ENCODE results near the gene RAB6D. TPM values are rescaled to one million over a fixed set of nuclear protein-coding genes. Genes with fewer than 3 reads are reported as not detected.
"Not testable (repeated sequence)": the region's sequence is repeated elsewhere in the genome, so short reads cannot be mapped to it uniquely, and the experiment has no call there.

Gene RAB6D
- 1 to 10 TPM; 2.0 to 2.3 (median 2.0) TPM for polyA plus RNA-seq (ENCODE audit: insufficient read length in 3 of 3)

DNA sequence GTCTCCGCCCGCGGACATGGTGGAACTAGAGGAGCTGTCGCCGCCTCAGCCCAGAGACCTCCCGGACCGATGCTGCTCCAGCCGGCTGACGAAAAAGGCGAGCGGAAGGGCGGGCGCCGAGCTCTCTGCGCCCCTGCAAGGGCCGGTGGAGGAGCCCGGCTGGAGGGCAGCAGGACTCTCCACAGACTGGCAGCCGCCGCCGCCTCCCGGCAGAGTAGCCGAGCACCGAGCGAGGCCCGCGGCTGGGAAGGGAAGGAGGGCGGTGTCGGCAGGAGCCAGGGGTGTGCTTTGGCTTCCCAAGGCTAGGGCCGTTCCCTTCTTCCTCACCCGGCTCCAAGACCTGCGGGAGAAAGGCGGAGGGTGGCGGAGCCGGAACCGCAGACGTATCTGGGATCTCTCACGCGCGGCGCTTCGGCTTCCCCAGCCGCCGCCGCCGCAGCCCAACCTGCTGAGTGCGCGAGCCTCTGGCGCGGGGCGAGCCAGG, at the start of gene RAB6D:
TSS of gene RAB6D (minus strand) at position 466 of the 484 bp plus-strand sequence. CDS start at position 18, 448 bp downstream.
- peak in 1 of 3 donors; percentile 6 for DNase-seq (ENCODE audit: low read depth in 3 of 3, low spot score in 2 of 3)

DNA sequence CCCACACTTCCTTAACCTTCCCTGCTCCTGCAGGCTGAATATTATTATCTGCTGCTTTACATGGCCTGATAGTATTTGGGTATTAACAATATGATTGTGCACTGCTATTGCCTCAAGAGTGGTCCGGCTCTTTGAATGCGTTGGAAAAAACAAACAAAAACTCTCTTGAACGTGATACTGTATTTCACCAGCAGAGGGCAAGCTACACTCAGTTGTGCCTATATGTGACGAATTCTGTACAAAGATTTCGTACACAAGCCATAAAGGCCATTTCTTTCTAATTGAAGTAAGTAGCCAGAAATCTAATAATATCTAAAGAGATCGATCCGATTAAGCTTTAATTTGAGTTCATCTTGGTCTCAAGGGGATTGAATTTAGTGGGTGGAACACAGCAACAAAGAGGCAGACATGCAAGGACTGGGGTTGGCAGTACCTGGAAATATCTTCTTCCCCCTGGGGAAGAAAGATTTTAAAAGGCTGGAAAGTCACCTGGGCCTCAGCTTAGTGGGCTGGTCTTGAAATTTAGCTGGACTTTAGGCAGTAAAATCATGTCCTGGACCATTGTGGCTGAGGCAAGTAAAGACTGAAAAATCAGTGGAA, 49.3 kb upstream of the RAB6D start:
- DNase-seq (ENCODE audit: low read depth in 3 of 3, low spot score in 2 of 3), result peak; percentile 29 to 52 (median 36)

- no peak for DNase-seq (ENCODE audit: low read depth in 3 of 3, low spot score in 2 of 3)
Measured at GRCh38 chr2:131410173-131410572, 46.2 kb upstream of the RAB6D start.

DNA sequence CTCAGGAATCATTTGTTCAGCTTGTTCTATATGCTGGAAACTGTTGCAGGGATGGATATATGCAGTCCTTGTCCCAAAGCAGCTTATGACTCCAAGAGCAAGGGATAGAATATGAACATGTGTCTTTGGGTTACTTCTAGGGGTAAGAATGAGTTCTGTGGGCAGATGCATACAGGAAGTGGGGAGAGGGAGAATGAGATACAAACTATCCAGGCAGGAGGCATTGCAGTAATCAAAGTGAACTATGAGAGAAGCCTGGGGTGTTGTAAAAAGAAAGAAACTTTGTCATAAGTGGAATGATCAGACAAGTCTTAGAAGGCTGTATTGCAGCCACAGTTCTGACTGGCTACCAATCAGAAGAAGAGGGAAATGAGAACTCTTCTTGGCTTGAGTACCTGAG, 44.8 kb upstream of the RAB6D start:
- DNase-seq (ENCODE audit: low read depth in 3 of 3, low spot score in 2 of 3), result no peak

DNA sequence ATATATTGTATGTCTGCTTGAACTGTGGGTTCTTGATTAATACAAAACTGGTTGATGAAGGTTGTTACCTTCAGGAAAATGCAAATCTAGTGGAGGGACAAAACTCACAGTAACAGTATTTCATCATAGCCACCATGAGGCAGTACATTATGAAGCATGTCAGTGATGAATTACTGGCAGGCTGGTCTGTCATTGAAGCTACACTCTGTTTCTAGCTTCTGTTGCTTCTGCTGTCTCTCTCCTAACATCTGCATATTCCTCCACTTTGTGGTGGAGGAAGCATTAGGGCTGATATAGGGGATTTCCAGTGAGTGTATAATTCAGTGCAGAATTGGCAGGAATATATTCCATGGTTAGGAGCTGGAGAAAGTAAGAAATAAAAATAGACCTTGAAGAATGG, 44.2 kb upstream of the RAB6D start:
- no peak for DNase-seq (ENCODE audit: low read depth in 3 of 3, low spot score in 2 of 3)

- no peak for DNase-seq (ENCODE audit: low read depth in 3 of 3, low spot score in 2 of 3)
Measured at GRCh38 chr2:131404753-131405152, 40.8 kb upstream of the RAB6D start.

- no peak for DNase-seq (ENCODE audit: low read depth in 3 of 3, low spot score in 2 of 3)
Measured at GRCh38 chr2:131402320-131403039, 38.5 kb upstream of the RAB6D start.

GRCh38 chr2:131400849-131401248, 36.9 kb upstream of the RAB6D start:
- no peak for DNase-seq (ENCODE audit: low read depth in 3 of 3, low spot score in 2 of 3)

GRCh38 chr2:131400441-131400840, 36.5 kb upstream of the RAB6D start:
- not testable (repeated sequence) for DNase-seq (ENCODE audit: low read depth in 3 of 3, low spot score in 2 of 3)

DNA sequence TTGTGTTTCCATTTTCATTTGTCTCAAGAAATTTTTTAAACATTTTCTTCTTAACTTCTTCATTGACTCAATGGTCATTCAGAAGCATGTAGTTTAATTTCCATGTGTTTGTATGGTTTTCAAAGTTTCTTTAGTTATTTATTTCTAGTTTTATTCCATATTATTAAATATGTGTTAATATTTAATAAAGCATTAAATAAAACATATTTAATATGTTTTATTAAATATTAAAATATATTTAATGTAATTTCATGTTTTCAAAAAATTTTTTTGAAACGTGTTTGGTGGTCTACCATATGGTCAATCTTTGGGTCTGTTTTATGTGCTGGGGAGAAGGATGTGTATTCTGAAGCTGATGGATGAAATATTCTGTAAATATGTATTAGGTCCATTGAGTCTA, 32.2 kb upstream of the RAB6D start:
- DNase-seq (ENCODE audit: low read depth in 3 of 3, low spot score in 2 of 3), result not testable (repeated sequence)

- not testable (repeated sequence) for DNase-seq (ENCODE audit: low read depth in 3 of 3, low spot score in 2 of 3)
Measured at GRCh38 chr2:131395024-131395645, 31.2 kb upstream of the RAB6D start.

DNA sequence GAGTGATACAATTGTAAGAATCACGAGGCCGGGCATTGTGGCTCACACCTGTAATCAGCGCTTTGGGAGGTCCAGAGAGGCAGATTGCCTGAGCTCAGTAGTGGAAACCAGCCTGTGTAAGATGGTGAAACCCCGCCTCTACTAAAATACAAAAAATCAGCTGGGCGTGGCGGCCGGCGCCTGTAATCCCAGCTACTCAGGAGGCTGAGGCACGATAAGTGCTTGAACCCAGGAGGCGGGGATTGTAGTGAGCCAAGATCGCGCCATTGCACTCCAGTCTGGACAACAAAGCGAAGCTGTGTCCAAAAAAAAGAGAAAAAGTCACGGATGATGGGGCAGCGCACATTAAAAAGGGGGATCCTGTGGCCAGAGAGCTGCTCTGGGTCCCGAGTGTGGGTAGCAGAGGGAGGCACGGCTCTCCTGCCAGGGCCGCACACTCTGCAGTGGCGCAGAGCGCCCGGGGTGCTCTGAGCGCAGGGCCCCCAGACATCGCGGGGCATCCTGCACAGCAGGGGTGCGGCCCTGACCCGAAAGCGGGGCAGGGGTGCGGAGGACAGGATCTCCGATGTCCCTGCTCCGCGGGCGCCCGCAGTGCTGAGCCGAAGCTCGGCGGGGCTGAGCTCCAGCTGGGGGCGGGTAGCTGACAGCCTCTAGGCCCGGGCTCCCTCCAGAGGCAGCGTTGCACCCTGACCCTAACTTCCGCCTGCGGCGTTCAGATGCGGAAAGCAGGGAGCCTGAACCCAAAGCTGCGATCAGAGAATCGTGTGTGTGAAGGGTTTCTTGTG, 30.4 kb upstream of the RAB6D start:
- DNase-seq (ENCODE audit: low read depth in 3 of 3, low spot score in 2 of 3), result peak in 1 of 3 donors; percentile 16

DNA sequence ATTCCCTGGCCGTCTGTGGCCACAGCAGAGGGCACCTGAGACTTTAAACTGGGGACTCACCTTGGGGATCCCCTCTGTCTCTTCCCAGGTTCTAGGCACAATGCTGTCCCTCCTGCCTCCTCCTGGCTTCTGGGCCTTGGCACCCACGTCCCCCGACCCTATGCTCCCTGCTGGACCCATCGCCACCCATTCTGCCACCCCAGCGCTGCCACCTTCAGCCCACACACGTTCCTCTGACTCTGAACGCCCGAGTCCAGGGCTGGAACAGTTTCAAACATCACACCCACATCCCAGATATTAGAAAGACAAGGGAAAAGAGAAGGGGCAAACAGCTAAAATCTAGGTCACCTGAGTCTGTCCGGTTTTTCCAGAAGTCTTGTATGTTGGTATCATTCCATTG, 28.0 kb upstream of the RAB6D start:
- not testable (repeated sequence) for DNase-seq (ENCODE audit: low read depth in 3 of 3, low spot score in 2 of 3)

GRCh38 chr2:131391471-131391870, 27.5 kb upstream of the RAB6D start:
- not testable (repeated sequence) for DNase-seq (ENCODE audit: low read depth in 3 of 3, low spot score in 2 of 3)

DNA sequence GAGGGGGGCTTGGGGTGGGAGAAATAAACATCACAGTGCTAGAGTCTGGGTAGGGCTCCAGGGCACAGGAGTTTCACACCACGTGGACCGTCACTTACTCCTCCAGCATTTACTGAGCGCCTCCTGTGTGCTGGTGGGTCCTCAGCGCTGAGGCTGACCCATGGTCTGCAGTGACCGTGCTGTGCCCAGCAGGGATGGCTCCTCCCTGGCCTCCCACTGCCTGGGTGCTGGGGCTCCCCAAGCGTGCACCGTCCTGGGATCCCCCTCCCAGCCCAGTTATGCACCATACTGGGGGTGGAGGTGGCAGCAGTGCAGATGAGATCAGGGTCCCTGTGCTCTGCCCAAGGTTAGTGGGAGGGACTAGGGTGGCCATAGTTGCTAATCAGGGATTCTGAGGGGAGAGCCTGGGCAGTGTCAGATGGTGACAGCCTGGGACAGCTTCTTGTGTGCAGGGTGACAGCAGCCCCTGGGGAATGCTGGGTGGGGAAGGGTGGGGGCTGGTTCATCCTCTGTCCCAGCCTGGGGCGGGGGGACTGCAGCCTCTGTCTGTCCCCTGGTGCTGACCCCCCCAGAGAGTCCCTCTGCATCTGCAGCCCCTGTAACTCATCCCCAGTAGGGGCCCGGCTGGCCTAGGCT, 26.6 kb upstream of the RAB6D start:
- not testable (repeated sequence) for DNase-seq (ENCODE audit: low read depth in 3 of 3, low spot score in 2 of 3)

DNA sequence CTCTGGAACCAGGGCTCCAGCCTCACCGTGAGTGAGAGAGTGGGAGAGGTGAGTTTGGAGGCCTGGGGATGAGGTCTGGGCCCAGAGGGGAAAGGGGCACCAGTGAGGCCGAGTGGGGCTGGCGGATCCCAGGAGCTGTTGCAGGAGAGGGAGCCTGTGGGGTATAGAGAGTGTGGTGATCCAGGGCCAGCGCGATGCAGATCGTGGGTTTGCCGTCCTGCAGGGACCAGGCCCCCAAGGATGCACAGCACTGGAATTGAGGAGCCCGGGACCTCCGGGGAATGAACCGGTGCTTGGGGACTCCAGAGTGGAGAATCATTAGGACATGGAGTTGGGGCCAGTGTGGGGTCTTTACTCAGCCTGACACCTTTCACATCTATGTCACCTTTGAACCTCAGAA, 25.7 kb upstream of the RAB6D start:
- DNase-seq (ENCODE audit: low read depth in 3 of 3, low spot score in 2 of 3), result no peak

GRCh38 chr2:131388834-131389233, 24.9 kb upstream of the RAB6D start:
- not testable (repeated sequence) for DNase-seq (ENCODE audit: low read depth in 3 of 3, low spot score in 2 of 3)

DNA sequence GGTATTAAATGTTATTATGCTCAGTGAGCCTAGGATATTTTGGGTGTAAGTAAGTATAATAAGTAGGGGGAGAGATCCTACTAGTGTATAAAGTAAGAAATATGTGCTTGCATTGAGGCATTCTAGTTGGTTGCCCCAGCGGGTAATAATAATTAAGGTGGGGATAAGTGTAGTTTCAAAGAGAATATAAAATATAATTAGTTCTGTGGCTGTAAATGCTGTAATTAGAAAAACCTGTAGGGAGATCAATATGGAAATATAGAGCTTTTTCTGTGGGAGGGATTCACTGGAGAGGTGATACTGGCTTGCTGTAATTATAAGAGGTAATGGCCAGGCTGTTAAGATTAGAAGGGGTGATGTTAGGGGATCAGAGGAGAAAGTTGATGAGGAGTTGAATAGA, 9.1 kb upstream of the RAB6D start:
- DNase-seq (ENCODE audit: low read depth in 3 of 3, low spot score in 2 of 3), result not testable (repeated sequence)

GRCh38 chr2:131369954-131370353, 6.0 kb upstream of the RAB6D start:
- no peak for DNase-seq (ENCODE audit: low read depth in 3 of 3, low spot score in 2 of 3)

DNA sequence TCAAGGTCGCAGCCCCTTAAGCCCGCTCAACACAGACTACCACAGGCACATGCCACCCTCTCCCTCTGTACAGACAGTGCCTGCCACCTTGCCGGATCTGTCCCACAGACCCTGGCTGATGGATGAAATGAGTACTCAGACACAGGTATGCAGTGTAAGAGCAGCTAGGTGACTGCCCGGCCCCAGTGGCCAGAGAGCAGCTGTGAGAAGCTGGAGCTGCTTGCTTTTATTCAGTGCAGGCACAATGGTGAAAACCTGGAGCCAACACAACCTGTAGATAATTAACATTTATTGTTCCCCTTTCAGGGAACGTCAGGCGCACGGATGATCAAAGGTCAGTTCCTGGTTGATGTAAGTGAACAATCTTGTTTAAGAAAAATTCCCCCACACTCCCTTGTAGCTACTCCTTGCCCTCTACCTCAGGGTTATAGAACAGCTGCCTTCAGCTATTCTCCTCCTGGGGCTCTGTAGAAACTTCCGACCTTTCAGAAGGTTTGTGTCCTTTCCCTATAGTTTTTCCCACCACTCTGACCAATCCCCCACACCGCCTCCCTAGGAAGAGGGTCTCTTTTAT, 4.6 kb upstream of the RAB6D start:
- not testable (repeated sequence) for DNase-seq (ENCODE audit: low read depth in 3 of 3, low spot score in 2 of 3)

All from right renal cortex interstitium (tissue), 3 donors.